GM23338 (cell line): ENCODE measurements around the gene BCL2L12.

Experiments
- CREB1 ChIP-seq: fragments of 250-450 bp; sonication (Bioruptor Pico); IDR thresholded peaks from 2 replicates; pipeline ENCODE4 v1.5.0; 2020; ENCODE audit warnings: low read depth, mild to moderate bottlenecking, moderate library complexity
- CTCF ChIP-seq, 2 experiments: fragments of 200-600 bp in 1 of 2; sonication (generic) in 1 of 2; conservative IDR thresholded peaks; 2 replicates each; pipeline versions ENCODE4 v1.5.1 to v1.6.1; 2016 to 2017; ENCODE audit warnings: antibody characterized with exemption in 2 of 2, low read depth in 2 of 2, mild to moderate bottlenecking in 2 of 2, moderate library complexity in 1 of 2
- ETS1 ChIP-seq: IDR thresholded peaks from 2 replicates; pipeline ENCODE4 v1.6.1; 2016; ENCODE audit warnings: antibody characterized with exemption
- EZH2 ChIP-seq: fragments of 200-600 bp; sonication (generic); IDR thresholded peaks from one replicate; pipeline ENCODE4 v1.8.0; 2017; ENCODE audit warnings: antibody characterized with exemption, mild to moderate bottlenecking, low read depth; ENCODE audit not compliant: unreplicated experiment
- EZH2phosphoT487 ChIP-seq: fragments of 200-600 bp; sonication (generic); IDR thresholded peaks from one replicate; pipeline ENCODE4 v1.8.1; 2018; ENCODE audit warnings: antibody characterized with exemption; ENCODE audit not compliant: unreplicated experiment
- POLR2AphosphoS5 ChIP-seq: IDR thresholded peaks from 2 replicates; pipeline ENCODE4 v1.6.1; 2016; ENCODE audit warnings: antibody characterized with exemption, low read depth
- REST ChIP-seq: IDR thresholded peaks from one replicate; pipeline ENCODE4 v1.6.1; 2018; ENCODE audit warnings: antibody characterized with exemption; ENCODE audit not compliant: unreplicated experiment
- ZNF114 ChIP-seq: fragments of 250-450 bp; sonication (Bioruptor Pico); IDR thresholded peaks from 2 replicates; pipeline ENCODE4 v1.5.0; 2020; ENCODE audit warnings: mild to moderate bottlenecking, moderate library complexity
- ZNF331 ChIP-seq: fragments of 250-450 bp; sonication (Bioruptor Pico); IDR thresholded peaks from 2 replicates; pipeline ENCODE4 v1.5.0; 2020; ENCODE audit warnings: low read depth, mild to moderate bottlenecking, moderate library complexity
- ZNF462 ChIP-seq: fragments of 250-450 bp; sonication (Bioruptor Pico); IDR thresholded peaks from 2 replicates; pipeline ENCODE4 v1.5.0; 2020; ENCODE audit warnings: mild to moderate bottlenecking, moderate library complexity

- TF ChIP-seq ZNF331 (CRISPR knock-in tag) (no peak), CTCF (conservative IDR thresholded peaks at IDR 0.05; ENCODE audit: low read depth in 2 of 2) (no peak), CREB1 (CRISPR knock-in tag) (no peak), POLR2AphosphoS5 (no peak), EZH2 (no peak), REST (no peak), EZH2phosphoT487 (no peak), ZNF114 (CRISPR knock-in tag) (no peak), ETS1 (no peak), ZNF462 (CRISPR knock-in tag) (no peak)
These were observed 52.8 kb downstream of the BCL2L12 start for GRCh38 chr19:49718511-49718910.
